ENCODE results near the gene KLHL25. TPM values are rescaled to one million over a fixed set of nuclear protein-coding genes. Genes with fewer than 3 reads are reported as not detected.

KLHL25 gene
- total RNA-seq, 1 experiment from 2014 or later: 18.4 TPM

GRCh38 chr15:85792912-85793590 lies 1.7 kb downstream of the KLHL25 start:
- Histone ChIP-seq H3K27me3 (ENCODE audit: insufficient read depth, low read length) (no peaks in the 10 kb centered on the region), H3T11ph (ENCODE audit: low read length) (no peak overlapping the region), H3K14ac (ENCODE audit: insufficient read depth, low read length) (no peak overlapping the region), H3K9ac (ENCODE audit: extremely low read depth, insufficient read length, low read length) (peak overlapping the region; percentile 51), H2BK120ac (ENCODE audit: low read depth, low read length, poor library complexity, severe bottlenecking) (no peak overlapping the region), H2AK5ac (ENCODE audit: insufficient read length, low read length) (no peak overlapping the region), H4K20me1 (ENCODE audit: control insufficient read depth, insufficient read depth, insufficient read length) (no peaks in the 10 kb centered on the region), H3K23me2 (ENCODE audit: insufficient read length, low read depth, low read length, poor library complexity, severe bottlenecking) (peaks cover 8% of the 10 kb centered on the region), H3K9me3 (ENCODE audit: control insufficient read depth, low read depth, low read length) (no peaks in the 10 kb centered on the region), H2BK15ac (ENCODE audit: low read depth, low read length) (no peak overlapping the region), H4K8ac (replicated peaks; ENCODE audit: insufficient read length, low read depth, low read length) (no peak overlapping the region), H2BK20ac (ENCODE audit: low read depth, low read length, poor library complexity, severe bottlenecking) (no peak overlapping the region), H4K5ac (ENCODE audit: insufficient read length, low read depth, low read length) (no peak overlapping the region), H3K23ac (ENCODE audit: insufficient read length, low read depth, low read length) (no peak overlapping the region), H3K79me1 (ENCODE audit: insufficient read depth, low read depth, low read length, poor library complexity, severe bottlenecking) (peaks cover 8% of the 10 kb centered on the region), H3K56ac (ENCODE audit: insufficient read length, low read depth, low read length) (no peak overlapping the region), H4K91ac (ENCODE audit: insufficient read length, low read depth, low read length) (no peak overlapping the region), H2AFZ (ENCODE audit: low read length) (no peak overlapping the region), H2BK12ac (ENCODE audit: insufficient read length, low read depth, low read length) (no peak overlapping the region), H3K18ac (ENCODE audit: insufficient read length, low read depth, low read length) (no peak overlapping the region), H3K79me2 (ENCODE audit: insufficient read depth, low read length) (peaks cover 22% of the 10 kb centered on the region; the same call in 1 of the 2 replicates), H3K4me1 (ENCODE audit: insufficient read depth, low read length) (no peaks in the 10 kb centered on the region; the same call in 1 of the 2 replicates), H3K4ac (ENCODE audit: low read depth, low read length) (no peak overlapping the region), H3K4me2 (ENCODE audit: insufficient read depth, insufficient read length, low read length) (peak overlapping the region; percentile 85), H3K27ac (ENCODE audit: insufficient read length, low read depth, low read length) (no peak overlapping the region), H2BK5ac (ENCODE audit: insufficient read length, low read length) (no peak overlapping the region)
- Mint-ChIP-seq H3K27me3 (ENCODE audit: low read depth) (peaks cover 16% of the 10 kb centered on the region), H3K36me3 (ENCODE audit: insufficient read depth in 1 of 3, low read depth in 3 of 3) (peaks cover 5 to 9% (median 7%) of the 10 kb centered on the region in 3 experiments), H3K9me3 (no peaks in the 10 kb centered on the region; a peak in 1 of 5 replicates), H3K4me1 (peaks cover 45 to 55% of the 10 kb centered on the region in 2 experiments), H3K4me3 (peak overlapping the region; percentile 88 to 96), H3K27ac (no peak overlapping the region; a peak in 2 of 7 replicates)
- WGBS (ENCODE audit: extremely low coverage, insufficient read length, low lambda C conversion rate): no CpG with 5 or more reads among the region's 14 CpGs
- TF ChIP-seq CTCF (conservative IDR thresholded peaks at IDR 0.05): no peak
- DNase-seq: no peak
